Measurements from ENCODE around the gene SYNE4. TPM values are rescaled to one million over a fixed set of nuclear protein-coding genes. Genes with fewer than 3 reads are reported as not detected.
"Not testable (repeated sequence)": the region's sequence is repeated elsewhere in the genome, so short reads cannot be mapped to it uniquely, and the experiment has no call there.

The SYNE4 gene
- total RNA-seq, 1 donor from 2014 or later = under 0.01 TPM

DNA sequence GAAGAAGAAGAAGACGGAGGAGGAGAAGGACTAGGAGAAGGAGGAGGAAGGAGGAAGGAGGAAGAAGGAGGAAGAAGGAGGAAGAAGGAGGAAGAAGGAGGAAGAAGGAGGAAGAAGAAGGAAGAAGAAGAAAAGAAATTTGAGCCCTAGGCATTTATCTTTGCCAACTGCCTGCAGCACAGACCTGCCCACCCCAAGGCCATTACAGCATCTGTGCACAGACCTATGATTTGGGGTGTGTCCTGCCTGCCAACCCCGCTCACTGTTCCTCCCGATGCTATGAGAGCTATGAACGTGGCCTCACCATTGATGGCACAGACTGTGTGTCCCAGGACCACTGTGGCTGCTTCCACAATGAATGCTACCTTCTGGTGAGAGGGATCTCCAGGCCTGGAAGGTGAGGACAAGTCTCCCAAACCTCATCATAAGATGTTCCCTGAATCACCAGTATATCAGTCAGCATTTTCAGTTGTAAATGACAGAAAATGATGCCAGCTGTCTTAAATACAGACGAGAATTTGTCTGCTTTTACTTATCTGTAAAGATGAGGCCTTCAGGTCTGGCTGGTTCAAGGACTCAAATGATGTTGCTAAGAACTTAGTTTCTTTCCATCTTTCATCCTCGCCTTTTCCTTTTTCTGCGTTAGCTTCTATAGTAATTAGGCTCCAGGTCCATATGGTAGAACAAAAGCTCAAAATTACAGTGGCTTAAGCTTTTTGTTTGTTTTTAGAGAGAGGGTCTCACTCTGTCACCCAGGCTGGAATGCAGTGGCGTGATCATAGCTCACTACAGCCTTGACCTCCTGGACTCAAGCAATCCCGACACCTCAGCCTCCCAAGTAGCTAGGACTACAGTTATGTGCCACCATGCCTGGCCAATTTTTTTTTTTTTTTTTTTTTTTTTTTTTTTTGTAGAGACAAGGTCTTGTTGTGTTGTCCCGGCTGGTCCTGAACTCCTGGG is 17.6 kb downstream of the SYNE4 start:
- DNase-seq (ENCODE audit: low read depth, low spot score) = no peak

DNA sequence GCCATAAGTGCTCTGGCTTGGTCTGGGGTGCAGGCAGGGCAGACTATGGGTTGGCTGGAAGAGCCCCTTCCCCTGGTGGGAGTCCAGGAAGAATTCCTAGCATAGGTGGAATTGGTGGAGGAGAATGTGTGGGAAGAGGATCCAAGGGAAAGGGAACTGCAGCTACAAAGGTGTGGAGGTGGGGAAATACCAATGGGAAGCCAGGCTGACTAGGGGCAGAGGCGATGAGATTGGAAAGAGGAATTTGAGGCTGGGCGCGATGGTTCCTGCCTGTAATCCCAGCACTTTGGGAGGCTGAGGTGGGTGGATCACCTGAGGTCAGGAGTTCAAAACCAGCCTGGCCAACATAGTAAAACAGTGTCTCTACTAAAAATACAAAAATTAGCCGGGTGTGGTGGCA is 18.5 kb downstream of the SYNE4 start:
- no peak for DNase-seq (ENCODE audit: low read depth, low spot score)

GRCh38 chr19:35988824-35989223 is 19.8 kb downstream of the SYNE4 start:
- no peak for DNase-seq (ENCODE audit: low read depth, low spot score)

DNA sequence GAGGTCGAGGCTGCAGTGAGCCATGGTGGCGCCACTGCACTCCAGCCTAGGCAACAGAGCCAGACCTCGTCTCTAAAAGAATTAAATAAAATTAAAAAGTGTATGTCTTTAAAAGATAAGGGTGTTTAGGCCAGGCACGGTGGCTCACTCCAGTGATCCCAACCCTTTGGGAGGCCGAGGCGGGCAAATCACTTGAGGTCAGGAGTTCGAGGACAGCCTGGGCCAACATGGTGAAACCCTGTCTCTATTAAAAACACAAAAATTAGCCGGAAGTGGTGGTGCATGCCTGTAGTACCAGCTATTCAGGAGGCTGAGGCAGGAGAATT is 21.1 kb downstream of the SYNE4 start:
- no peak for DNase-seq (ENCODE audit: low read depth, low spot score)

- DNase-seq (ENCODE audit: low read depth, low spot score) = no peak
Observed at GRCh38 chr19:35986664-35987570, 21.7 kb downstream of the SYNE4 start.

DNA sequence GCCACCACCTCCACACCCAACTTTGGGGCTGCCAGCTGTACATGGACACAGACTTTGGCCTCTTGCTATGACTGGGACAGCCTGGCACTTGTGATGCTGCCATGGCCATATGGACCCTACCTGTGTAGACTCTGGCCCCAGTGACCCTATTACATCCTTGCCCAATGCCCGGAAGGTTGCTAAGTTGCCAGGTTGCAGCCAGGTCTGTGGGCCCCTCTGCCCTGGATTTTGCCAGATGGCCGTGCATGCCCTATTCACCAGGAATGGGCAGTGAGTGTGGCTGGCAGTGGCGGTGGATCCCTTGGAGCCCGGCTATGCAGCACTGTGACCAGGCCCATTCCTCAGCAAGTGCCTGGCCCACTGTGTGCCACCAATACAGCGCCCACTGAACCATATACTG is 22.5 kb downstream of the SYNE4 start:
- DNase-seq (ENCODE audit: low read depth, low spot score) = no peak

DNA sequence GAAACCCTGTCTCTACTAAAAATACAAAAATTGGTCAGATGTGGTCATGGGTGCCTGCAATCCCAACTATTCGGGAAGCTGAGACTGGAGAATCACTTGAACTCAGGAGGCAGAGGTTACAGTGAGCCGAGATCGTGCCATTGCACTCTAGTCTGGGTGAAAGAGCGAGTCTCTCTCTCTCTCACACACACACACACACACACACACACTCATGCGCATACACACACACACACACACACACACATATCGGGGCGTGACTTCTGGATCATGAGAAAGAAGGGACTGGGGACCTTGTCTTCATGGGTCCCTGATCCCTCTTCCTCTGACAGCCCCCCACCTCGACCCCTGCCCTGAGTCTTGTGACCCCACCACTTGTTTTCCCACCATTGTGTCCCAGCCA is 25.4 kb downstream of the SYNE4 start:
- DNase-seq (ENCODE audit: low read depth, low spot score) = no peak

DNA sequence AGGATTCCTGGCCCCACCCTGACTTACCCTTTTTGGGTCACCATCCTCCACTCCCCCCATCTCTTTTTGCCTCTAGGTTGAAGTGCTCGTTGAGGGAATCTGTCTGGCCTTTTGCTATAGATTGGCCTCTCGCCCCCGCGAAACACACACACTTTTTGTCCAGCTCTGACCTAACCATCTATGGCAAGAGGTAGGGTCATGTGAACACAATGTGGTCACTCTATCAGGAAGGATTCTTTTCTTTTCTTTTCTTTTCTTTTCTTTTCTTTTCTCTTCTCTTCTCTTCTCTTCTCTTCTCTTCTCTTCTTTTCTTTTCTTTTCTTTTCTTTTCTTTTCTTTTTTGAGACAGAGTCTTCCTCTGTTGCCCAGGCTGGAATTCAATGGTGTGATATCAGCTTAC is 27.6 kb downstream of the SYNE4 start:
- DNase-seq (ENCODE audit: low read depth, low spot score) = not testable (repeated sequence)

GRCh38 chr19:35978832-35979365 is 29.7 kb downstream of the SYNE4 start:
- no peak for DNase-seq (ENCODE audit: low read depth, low spot score)

DNA sequence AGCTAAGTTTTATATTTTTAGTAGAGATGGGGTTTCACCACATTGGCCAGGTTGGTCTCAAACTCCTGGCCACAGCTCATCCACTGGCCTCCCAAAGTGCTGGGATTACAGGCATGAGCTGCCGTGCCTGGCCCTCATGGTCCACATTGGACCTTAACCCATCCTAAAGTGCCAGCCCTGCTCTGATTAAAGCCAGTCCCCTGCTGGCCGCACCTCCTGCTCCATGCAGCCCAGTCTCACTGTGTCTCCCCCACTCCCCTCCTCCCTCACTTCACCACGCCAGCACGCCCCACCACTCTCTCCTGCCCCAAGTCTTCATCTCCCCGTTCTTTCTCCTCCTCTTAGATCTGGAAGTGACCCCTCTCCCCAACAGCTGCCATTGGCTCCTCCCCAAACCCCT is 30.3 kb downstream of the SYNE4 start:
- DNase-seq (ENCODE audit: low read depth, low spot score) = no peak

DNA sequence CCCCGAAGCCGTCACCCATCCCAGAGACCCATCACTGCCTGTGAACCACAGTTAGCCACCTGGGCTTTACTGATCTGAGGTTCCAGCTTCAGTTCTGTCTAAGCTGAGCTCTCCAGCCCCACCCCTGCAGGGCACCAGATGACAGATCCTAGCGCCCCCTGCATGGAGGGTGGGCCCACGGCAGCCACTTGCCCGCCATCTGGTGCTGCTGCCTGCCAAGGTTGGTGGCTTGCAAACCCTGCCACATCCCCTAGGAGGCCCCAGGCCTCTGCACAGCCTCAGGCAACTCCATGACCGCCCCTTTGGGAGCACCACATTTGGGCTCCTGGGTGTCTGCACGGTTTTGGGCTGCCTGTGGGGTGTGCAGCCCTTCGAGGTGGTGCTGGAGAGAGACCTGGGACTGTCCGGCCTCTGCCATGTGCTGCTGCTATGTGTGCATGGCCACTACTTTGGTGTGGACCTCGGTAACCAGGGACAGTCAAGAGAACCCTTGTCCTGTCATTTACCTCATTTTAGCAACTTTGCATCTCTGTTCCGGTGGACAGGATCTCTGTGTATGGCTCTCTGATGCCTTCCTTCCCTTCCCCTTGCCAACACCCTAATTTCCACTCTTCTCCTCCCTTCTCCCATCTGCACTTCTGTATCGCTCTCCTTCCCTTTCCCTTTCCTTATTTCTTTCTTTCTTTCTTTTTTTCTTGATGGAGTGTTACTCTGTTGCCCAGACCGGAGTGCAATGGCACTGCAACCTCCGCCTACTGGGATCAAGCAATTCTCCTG is 31.0 kb downstream of the SYNE4 start:
- no peak for DNase-seq (ENCODE audit: low read depth, low spot score)

DNA sequence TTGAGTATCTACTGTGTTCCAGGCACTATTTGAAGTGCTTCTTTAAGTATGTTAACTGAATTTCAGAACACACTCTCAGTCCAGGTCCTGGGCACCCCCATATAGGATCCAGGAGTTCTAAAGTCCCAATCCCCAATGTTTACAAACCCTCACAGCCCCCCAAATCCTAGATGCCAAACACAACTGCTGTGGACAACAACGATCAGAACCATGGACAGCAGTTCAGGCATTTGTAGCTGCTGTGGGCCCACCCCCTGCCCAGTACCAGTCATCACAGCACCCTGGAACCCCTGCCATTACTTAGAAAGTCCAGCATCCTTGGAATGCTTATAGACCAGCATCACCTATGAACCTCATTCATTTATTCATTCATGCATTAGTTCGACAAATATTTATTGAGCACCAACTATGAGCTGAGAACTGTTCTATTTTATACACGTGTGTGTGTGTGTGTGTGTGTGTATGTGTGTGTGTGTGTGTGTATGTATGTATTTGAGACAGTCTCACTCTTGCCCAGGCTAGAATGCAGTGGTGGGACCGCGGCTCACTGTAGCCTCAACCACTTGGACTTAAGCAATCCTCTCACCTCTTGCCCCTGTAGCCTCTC is 32.9 kb downstream of the SYNE4 start:
- DNase-seq (ENCODE audit: low read depth, low spot score) = no peak

DNA sequence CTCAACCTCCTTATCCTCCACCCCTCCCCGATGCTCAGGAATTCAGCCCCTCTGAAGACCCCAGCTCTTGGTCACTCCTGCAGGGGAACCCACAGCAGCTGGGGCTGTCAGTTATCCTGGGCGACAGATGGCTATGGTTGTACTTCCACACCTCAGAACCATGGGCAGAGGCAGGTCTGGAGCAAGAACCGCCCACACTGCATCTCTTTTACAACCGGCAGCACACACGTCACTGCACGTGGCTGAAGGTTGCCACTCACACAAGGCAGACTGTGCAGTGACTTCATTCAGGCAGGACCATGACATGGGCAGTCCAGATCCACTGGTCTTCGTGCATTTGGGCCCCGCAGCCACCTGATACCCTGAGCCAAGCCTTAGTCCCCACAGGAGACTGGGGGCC is 35.1 kb downstream of the SYNE4 start:
- DNase-seq (ENCODE audit: low read depth, low spot score) = no peak

DNA sequence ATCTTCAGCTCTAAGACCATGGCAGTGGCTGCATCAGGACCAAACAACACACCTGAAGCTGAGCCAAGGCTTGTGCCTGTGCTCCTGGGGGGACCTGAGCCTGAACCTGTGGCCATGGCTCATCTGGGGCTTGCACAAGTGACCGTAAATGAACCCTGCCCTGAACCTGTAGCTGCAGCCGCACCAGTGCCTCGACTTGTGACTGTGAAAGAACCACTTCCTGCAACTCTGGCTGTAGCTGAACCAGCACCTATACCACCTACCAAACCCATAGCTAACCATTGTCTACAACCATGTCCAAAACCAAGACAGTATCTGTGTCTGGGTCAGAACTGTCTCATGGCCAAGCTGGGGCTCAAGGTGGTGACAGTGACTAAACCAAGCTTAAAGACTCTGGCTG is 41.8 kb downstream of the SYNE4 start:
- DNase-seq (ENCODE audit: low read depth, low spot score) = no peak

- no peak for DNase-seq (ENCODE audit: low read depth, low spot score)
Observed at GRCh38 chr19:35963514-35963913, 45.1 kb downstream of the SYNE4 start.

DNA sequence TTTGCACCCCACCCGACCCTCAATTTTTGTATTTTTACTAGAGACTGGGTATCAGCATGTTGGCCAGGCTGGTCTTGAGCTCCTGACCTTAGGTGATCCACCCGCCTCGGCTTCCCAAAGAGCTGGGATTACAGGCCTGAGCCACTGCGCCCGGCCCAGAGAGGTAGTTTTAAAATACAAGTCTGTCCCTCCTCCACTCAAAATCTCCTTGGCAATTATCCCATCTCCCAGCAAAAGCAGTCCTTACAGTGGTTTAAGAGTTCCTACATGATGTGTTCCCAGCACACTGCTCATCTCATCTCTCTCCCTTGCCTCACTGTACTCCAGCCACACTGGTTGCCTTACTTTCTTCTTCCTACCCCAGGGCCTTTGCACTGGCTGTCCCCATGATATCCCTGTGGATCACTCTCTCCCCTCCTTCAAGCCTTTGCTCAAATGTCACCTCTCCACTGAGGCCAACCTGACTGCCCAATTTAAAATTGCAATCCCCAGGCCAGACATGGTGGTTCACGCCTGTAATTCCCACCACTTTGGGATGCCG is 48.1 kb downstream of the SYNE4 start:
- DNase-seq (ENCODE audit: low read depth, low spot score) = no peak

DNA sequence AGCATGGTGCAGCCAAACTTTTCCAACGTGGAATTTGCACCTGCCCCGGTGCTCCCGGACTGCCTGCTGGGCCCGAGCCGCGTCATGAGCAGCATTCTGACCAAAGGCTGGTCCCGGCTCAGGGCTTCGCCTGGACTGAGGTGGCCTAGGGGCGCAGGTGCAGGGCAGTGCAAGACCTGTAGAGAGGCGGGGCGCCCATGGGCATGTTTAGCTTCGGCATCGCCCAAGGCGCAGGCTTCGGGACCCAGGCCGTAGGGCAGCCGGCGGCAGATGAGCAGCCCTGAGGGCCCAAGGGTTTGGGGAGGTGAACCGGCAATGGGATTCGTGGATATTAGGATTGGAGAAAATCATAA is 48.7 kb downstream of the SYNE4 start:
- no peak for DNase-seq (ENCODE audit: low read depth, low spot score)

DNA sequence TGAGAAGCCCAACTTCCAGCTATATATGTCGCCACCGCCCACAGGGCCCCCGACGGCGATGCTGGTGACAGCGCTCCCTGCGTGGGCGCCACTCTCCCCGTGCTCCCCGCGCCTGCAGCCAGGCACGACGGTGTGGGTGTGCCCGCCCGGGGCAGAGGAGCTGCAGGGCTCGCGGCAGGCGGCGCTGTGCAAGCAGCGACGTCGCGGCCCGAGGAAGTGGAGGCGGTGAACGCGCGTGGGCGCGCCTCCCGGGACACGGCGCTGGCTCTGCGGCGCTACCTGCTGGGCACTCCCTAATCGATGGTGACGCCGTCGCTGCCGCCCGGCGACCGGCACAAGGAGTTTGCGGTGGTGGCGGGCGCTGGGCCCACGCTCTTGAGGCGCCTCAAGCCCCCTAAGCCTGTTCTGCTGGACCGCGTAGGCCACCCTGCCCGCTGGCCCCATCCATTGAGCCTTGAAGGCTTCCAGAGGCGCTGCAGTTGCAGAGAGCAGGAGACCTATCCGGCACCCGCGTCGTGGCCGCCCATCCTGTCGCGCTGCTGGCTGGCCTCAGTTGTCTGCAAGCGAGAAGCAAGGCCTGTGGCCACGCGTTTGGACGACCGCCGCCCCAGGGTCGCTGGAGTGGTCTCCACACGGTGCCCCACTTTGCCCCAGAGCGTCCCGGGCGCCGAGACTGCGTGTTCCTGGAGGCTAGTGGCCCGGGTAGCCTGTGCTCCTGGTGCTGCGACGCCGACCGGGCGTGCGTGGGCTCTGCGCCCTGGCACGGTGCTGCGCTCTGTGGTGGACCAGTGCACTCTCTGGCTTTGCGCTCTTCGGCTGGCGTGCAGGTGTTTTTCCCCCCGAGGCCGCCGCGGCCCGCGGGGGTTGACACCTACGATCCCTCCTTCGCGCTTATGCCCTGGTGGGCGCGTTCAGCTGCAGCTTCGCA is 49.3 kb downstream of the SYNE4 start:
- DNase-seq (ENCODE audit: low read depth, low spot score) = no peak

GRCh38 chr19:35958660-35959039 is 50.0 kb downstream of the SYNE4 start:
- DNase-seq (ENCODE audit: low read depth, low spot score) = no peak

DNA sequence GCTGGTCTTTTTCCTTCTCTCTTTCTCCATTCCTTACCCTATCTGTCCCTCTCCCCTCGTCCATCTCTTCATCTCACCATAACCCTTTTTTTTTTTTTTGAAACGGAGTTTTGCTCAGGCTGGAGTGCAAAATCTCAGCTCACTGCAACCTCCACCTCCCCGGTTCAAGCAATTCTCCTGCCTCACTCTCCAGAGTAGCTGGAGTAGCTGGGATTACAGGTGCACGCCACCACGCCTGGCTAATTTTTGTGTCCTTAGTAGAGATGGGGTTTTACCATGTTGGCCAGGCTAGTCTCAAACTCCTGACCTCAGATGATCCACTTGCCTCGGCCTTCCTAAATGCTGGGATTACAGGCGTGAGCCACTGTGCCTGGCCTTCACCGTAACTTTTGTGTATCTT is 51.2 kb downstream of the SYNE4 start:
- not testable (repeated sequence) for DNase-seq (ENCODE audit: low read depth, low spot score)
